Retinal pigment epithelial cell (primary cell): ENCODE measurements around the gene BCL6.

Source experiments
- DNase-seq: peaks from one replicate; pipeline ENCODE4 v3.0.0-alpha.2; 2010; ENCODE audit warnings: low read depth
- H3K4me3 ChIP-seq: 2 replicates; pipeline ENCODE4 v1.5.1; 2011; ENCODE audit warnings: mild to moderate bottlenecking, low read length, control low read depth, moderate library complexity
- TF ChIP-seq, protein P1 (sequence below): conservative IDR thresholded peaks from 2 replicates; pipeline ENCODE4 v1.5.1; 2011; ENCODE audit warnings: low read depth, low read length, control low read depth, inconsistent platforms

BCL6 gene

DNA sequence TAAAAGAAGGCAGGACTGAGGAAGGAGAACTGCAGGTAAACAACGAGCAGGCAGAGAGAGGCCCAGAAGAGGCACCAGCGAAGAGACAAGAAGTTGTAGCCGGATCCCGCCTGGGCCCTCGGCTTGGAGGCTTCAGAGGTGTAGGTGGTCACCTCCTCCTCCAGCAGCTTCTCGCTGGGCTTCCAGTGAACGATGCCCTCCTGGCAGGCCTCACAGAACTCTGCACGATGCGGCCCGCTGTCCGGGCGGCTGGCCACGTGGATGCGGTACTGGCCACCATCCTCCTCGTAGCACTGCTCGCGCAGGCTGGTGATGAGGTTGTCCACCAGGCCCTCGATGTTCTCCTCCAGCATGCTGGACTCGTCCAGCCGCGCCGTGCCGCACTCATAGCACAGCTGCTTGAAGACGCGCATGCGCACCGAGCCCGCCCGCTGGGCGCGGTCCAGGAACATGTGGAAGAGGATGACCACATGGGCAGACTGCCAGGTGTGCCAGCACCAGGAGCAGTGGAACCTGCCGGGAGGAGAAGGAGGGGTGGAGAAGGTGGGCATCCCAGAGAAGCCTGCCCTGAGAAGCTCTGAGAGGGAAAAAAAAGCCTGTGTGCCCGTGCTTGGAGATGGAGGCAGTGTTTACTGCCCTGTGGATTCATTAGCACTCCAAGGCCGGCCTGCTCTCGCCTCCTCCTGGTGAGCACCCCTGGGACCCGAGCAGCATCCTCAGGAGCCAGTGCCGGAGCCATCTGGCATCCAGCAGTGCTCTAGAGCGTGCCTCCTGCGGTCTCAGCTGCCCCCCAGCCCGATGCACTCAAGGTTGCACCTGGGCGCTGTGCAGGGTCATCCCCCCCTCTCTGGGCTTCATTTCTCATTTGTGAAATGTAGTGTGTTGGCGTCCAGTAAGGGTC lies 46.5 kb downstream of the BCL6 start:
- no peak for DNase-seq
- TF ChIP-seq, protein P1, sequence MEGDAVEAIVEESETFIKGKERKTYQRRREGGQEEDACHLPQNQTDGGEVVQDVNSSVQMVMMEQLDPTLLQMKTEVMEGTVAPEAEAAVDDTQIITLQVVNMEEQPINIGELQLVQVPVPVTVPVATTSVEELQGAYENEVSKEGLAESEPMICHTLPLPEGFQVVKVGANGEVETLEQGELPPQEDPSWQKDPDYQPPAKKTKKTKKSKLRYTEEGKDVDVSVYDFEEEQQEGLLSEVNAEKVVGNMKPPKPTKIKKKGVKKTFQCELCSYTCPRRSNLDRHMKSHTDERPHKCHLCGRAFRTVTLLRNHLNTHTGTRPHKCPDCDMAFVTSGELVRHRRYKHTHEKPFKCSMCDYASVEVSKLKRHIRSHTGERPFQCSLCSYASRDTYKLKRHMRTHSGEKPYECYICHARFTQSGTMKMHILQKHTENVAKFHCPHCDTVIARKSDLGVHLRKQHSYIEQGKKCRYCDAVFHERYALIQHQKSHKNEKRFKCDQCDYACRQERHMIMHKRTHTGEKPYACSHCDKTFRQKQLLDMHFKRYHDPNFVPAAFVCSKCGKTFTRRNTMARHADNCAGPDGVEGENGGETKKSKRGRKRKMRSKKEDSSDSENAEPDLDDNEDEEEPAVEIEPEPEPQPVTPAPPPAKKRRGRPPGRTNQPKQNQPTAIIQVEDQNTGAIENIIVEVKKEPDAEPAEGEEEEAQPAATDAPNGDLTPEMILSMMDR, result no peak
- H3K4me3 ChIP-seq, result no peak overlapping the region

DNA sequence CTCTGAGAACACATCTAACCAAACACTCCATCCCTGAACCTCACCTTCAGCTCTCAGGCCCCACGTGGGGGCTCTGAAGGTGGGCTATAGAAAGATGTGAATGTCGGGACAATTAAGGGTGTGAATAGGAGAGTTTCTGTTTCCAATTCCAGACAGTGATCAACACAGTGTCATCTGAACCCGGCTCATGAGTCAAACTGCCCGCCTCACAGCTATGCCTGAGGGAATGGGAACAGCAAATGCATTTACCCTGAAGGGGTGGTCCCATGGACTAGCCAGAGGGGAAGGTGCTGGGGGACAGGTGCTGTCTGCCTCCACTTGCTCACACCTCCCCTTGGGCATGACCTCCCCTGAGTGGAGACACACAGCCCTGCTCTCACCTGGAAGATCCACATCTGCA lies 49.2 kb downstream of the BCL6 start:
- TF ChIP-seq, protein P1, result no peak
- no peak overlapping the region for H3K4me3 ChIP-seq
- DNase-seq, result no peak

DNA sequence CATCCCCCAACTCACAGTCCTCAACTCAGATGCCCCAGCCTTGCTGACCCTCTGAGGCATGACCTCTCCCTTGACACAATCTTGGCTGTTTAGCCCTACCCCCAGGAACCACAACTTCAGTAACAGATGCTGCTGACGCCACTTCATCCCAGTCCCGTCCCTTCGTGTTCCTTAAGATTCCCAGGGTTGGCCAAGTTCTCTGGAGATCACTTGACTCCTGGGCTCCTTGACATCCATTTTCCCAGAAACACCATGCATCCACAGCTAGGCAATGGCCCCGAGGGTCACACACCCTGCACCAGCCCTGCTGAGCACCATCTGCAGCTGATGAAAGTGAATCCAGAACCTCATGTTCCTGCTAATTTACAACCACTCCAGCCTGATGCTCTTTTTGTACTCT lies 49.8 kb downstream of the BCL6 start:
- H3K4me3 ChIP-seq, result no peak overlapping the region
- no peak for DNase-seq
- TF ChIP-seq, protein P1, result no peak

DNA sequence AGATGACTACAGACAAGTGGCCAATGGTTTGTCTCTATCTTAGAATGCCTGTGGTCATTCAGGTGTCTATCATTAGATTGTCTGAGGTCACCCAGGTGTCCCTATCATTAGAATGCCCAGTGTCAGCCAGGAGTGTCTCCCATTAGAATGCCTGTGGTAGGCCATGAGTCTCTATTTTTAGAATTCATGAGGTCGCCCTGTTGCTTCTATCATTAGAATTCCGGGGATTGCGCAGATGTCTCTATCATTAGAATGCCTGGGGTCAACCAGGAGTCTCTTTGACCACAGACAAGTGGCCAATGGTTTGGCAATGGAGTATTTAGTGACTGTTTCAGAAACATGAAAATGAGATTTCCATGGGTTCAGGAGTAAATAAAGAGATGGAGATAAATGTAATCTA lies 50.5 kb downstream of the BCL6 start:
- DNase-seq, result no peak
- H3K4me3 ChIP-seq, result no peak overlapping the region
- TF ChIP-seq, protein P1, result no peak

DNA sequence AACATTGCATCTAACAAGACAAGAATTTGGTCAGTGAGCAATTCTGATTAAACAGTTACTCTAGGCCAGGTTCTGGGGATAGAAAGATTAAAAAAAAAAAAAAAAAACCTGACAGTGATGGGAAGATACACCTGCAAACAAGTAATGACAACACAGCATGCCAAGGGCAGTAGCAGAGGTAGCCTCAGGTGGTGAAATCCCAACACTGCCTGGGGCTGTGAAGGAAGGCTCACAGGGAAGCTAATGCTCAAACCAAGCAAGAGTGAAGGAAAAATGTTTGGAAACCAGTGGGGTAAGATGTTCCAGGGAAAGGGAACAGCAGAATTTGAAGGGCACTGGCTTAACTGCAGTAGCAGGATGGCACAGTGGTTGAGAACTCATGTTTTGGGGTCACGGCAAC lies 51.8 kb downstream of the BCL6 start:
- TF ChIP-seq, protein P1, result no peak
- H3K4me3 ChIP-seq, result no peak overlapping the region
- no peak for DNase-seq

DNA sequence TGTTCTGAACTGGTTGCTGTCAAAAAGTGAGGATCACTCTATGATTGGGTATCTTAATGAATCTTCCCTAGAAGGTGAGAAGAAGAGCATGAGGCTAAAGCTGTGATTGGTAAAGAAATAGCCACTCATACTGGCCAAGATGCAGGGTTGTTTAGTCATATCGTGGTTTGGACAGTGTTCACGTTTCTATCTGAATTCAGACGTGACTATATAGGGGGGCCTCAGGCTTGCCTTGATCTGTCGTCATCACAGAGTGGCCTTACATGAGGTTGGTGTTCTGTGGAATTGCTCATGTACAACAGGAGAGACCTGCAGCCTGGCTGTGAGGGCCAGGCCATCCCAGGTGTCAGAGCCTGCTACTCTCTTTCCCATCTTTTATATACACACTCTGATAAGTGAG lies 55.3 kb downstream of the BCL6 start:
- no peak for DNase-seq
- no peak overlapping the region for H3K4me3 ChIP-seq
- TF ChIP-seq, protein P1, result no peak

DNA sequence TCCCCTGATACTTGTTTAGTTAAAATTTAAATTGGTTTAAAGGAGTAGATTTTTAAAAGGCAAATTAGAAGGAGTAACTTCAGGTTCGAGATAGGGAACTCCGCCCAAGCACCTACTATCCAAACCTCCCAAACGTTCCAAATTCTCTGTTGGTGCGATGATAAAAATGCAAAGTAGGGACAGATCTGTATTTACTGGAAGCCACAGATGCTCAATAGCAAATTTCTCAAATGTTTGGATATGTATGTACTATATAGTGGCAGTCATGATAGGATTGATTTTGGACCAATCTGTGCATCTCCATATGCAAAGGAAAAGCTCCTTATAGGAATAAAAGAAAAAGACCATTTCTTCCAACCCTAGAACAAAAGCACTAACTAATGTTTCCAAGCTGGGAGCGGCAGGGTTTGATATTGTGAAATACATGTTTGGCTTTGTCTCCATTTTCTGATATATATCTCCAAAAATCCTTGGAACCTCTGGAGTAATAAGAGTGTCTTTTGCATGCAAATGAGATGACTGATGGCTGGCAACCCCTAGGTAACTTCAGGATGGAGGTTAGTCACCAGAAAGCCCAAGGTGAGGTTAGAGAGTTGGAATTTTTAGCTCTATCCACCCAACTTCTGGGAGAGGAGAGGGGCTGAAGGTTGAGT lies 58.5 kb downstream of the BCL6 start:
- TF ChIP-seq, protein P1, result no peak

More for the DNA sequence above, 58.5 kb downstream of the BCL6 start:
- no peak for DNase-seq
- H3K4me3 ChIP-seq, result no peak overlapping the region
